HEK293 (cell line): ENCODE results near the gene DCHS1.

Experiments
- ZNF175 ChIP-seq: fragments of 450-650 bp; formaldehyde crosslinking; IDR thresholded peaks from 2 replicates; pipeline ENCODE4 v1.5.1; 2016; ENCODE audit warnings: missing biosample characterization, missing genetic modification characterization
- ZNF239 ChIP-seq: fragments of 450-650 bp; formaldehyde crosslinking; IDR thresholded peaks from 2 replicates; pipeline ENCODE4 v1.5.1; 2016; ENCODE audit warnings: missing biosample characterization, missing genetic modification characterization
- ZNF404 ChIP-seq: fragments of 450-650 bp; formaldehyde crosslinking; IDR thresholded peaks from 2 replicates; pipeline ENCODE4 v1.5.1; 2017; ENCODE audit warnings: missing biosample characterization, missing genetic modification characterization
- ZNF654 ChIP-seq: fragments of 450-650 bp; formaldehyde crosslinking; IDR thresholded peaks from 2 replicates; pipeline ENCODE4 v1.5.1; 2016; ENCODE audit warnings: low read depth, missing biosample characterization, missing genetic modification characterization
- TF ChIP-seq, protein P1 (sequence below): fragments of 450-650 bp; formaldehyde crosslinking; IDR thresholded peaks from 2 replicates; pipeline ENCODE4 v1.5.1; 2016; ENCODE audit warnings: missing biosample characterization, missing genetic modification characterization
- TF ChIP-seq, protein P2 (sequence below): fragments of 450-650 bp; formaldehyde crosslinking; IDR thresholded peaks from 2 replicates; pipeline ENCODE4 v1.5.1; 2016; ENCODE audit warnings: missing biosample characterization, missing genetic modification characterization
- TF ChIP-seq, protein P3 (sequence below): fragments of 450-650 bp; formaldehyde crosslinking; IDR thresholded peaks from 2 replicates; pipeline ENCODE4 v1.5.1; 2016; ENCODE audit warnings: missing biosample characterization, missing genetic modification characterization, low read depth

DNA sequence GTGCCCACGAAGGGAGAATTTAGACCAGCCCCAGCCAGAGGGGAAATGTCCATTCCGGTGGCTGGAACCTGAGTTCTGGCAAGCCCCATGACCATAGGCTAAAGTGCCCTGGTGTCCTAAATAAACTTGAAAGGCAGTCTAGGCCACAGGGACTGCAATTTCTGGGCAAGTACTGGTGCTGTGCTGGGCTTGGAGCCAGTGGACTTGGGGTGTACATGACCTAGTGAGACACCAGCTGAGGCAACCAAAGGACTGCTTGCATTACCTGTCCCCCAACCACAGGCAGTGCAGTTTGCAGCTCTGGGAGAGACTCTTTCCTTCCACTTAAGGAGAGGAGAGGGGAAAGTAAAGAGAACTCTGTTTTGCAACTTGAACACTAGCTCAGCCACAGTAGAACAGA is 75.9 kb downstream of the DCHS1 start:
- TF ChIP-seq, protein P1, sequence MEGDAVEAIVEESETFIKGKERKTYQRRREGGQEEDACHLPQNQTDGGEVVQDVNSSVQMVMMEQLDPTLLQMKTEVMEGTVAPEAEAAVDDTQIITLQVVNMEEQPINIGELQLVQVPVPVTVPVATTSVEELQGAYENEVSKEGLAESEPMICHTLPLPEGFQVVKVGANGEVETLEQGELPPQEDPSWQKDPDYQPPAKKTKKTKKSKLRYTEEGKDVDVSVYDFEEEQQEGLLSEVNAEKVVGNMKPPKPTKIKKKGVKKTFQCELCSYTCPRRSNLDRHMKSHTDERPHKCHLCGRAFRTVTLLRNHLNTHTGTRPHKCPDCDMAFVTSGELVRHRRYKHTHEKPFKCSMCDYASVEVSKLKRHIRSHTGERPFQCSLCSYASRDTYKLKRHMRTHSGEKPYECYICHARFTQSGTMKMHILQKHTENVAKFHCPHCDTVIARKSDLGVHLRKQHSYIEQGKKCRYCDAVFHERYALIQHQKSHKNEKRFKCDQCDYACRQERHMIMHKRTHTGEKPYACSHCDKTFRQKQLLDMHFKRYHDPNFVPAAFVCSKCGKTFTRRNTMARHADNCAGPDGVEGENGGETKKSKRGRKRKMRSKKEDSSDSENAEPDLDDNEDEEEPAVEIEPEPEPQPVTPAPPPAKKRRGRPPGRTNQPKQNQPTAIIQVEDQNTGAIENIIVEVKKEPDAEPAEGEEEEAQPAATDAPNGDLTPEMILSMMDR (tag by site-specific recombination): no peak
- no peak for TF ChIP-seq ZNF175 (tag by site-specific recombination)
- no peak for TF ChIP-seq ZNF239
- TF ChIP-seq, protein P2, sequence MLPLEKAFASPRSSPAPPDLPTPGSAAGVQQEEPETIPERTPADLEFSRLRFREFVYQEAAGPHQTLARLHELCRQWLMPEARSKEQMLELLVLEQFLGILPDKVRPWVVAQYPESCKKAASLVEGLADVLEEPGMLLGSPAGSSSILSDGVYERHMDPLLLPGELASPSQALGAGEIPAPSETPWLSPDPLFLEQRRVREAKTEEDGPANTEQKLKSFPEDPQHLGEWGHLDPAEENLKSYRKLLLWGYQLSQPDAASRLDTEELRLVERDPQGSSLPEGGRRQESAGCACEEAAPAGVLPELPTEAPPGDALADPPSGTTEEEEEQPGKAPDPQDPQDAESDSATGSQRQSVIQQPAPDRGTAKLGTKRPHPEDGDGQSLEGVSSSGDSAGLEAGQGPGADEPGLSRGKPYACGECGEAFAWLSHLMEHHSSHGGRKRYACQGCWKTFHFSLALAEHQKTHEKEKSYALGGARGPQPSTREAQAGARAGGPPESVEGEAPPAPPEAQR (tag by site-specific recombination): no peak
- no peak for TF ChIP-seq ZNF404 (tag by site-specific recombination)
- TF ChIP-seq, protein P3, sequence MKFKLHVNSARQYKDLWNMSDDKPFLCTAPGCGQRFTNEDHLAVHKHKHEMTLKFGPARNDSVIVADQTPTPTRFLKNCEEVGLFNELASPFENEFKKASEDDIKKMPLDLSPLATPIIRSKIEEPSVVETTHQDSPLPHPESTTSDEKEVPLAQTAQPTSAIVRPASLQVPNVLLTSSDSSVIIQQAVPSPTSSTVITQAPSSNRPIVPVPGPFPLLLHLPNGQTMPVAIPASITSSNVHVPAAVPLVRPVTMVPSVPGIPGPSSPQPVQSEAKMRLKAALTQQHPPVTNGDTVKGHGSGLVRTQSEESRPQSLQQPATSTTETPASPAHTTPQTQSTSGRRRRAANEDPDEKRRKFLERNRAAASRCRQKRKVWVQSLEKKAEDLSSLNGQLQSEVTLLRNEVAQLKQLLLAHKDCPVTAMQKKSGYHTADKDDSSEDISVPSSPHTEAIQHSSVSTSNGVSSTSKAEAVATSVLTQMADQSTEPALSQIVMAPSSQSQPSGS (tag by site-specific recombination): no peak
- TF ChIP-seq ZNF654: no peak
